Panc1 (cell line): Measurements from ENCODE around the gene ST3GAL4.

ENCODE experiments used
- CTCF ChIP-seq: fragments of 450-650 bp; IDR thresholded peaks from 2 replicates; pipeline ENCODE4 v1.5.1; 2017; ENCODE audit warnings: mild to moderate bottlenecking
- POLR2AphosphoS5 ChIP-seq: IDR thresholded peaks from 2 replicates; pipeline ENCODE4 v1.6.1; 2012; ENCODE audit warnings: mild to moderate bottlenecking, low read depth, low read length, moderate library complexity

- no peak for TF ChIP-seq CTCF
- TF ChIP-seq POLR2AphosphoS5, result no peak
These were observed 32.5 kb upstream of the ST3GAL4 start for GRCh38 chr11:126322996-126323395.
